ENCODE data around the gene ERLEC1.

Gene ERLEC1

GRCh38 chr2:53867169-53867568 is 80.3 kb downstream of the ERLEC1 start:
- DNase-seq (ENCODE audit: low read depth) = no peak
- TF ChIP-seq MYC (IDR thresholded peaks at IDR 0.05; ENCODE audit: low read depth, low read length) = no peak
- TF ChIP-seq CTCF (IDR thresholded peaks at IDR 0.05; ENCODE audit: low read depth, low read length) = no peak
- TF ChIP-seq MAX (IDR thresholded peaks at IDR 0.05; ENCODE audit: low read depth, low read length) = no peak
- no peak for TF ChIP-seq POLR2A (IDR thresholded peaks at IDR 0.05; ENCODE audit: extremely low read depth, insufficient read length)
- no peak overlapping the region for H3K4me3 ChIP-seq (ENCODE audit: low read depth, low read length)

- no peak overlapping the region for H3K4me3 ChIP-seq (ENCODE audit: low read depth, low read length)
- DNase-seq (ENCODE audit: low read depth) = no peak
- TF ChIP-seq CTCF (IDR thresholded peaks at IDR 0.05; ENCODE audit: low read depth, low read length) (no peak), MAX (IDR thresholded peaks at IDR 0.05; ENCODE audit: low read depth, low read length) (no peak), POLR2A (IDR thresholded peaks at IDR 0.05; ENCODE audit: extremely low read depth, insufficient read length) (no peak), MYC (IDR thresholded peaks at IDR 0.05; ENCODE audit: low read depth, low read length) (no peak)
These were observed 80.9 kb downstream of the ERLEC1 start for GRCh38 chr2:53867773-53868172.

Measured in NB4 (cell line).